ENCODE results near the gene IFNL1.
"Not testable (repeated sequence)": the region's sequence is repeated elsewhere in the genome, so short reads cannot be mapped to it uniquely, and the experiment has no call there.

The IFNL1 gene

DNA sequence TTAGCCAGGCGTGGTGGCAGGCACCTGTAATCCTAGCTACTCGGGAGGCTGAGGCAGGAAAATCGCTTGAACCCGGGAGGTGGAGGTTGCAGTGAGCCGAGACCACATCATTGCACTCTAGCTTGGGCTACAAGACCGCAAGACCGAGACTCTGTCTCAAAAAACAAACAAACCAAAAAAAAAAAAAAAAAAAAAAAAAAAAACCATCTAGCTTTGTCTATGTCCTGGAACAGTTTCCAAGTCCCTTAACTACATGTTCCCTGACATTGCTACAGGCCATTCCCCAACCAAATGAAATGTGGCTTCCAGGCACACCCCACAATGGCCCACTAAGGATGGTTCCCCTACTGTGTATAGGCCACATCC lies 13.1 kb downstream of the IFNL1 start:
- DNase-seq; H3K27me3 Mint-ChIP-seq; H3K4me3 Mint-ChIP-seq; H3K9me3 Mint-ChIP-seq; H3K4me1 Mint-ChIP-seq; H3K27ac Mint-ChIP-seq; ATAC-seq (replicated peaks): not testable (repeated sequence)
- peaks cover 24 to 25% of the 10 kb centered on the region in 2 donors for H3K36me3 Mint-ChIP-seq

DNA sequence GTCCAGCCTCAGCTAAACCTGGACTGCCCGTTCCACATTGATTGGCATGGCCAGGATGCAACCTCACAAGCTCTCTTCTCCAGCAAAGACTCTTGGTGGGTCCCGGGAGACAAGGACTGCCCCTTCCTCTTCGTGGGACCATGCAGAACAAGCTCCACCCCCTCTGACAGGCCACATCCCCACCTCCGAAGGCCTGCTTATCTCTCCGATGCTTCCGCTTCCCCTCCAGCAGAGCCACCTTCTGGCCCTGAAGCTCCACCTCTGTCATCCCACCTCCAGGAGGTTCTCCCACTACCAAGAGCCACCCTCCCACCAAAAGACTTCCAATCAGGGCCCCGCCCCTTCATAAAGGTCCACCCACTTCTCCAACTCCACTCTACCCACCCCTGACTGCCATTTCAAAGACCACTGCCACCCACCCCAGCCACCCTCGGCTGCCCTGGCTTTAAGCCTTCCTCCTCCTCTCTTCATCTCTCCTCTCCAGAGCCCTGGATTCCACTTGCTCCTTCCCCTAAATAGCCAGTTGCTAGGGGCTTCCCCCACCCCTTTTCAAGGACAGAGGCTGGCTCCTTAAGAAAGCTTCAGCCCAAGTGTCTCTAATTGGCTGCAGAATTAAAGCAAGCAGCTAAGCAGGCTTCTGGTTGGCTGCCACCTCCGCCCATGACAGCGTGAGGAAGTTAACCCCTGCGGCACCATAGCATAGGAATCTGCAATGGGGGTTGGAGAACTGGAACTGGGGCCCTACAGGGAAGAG lies 14.5 kb downstream of the IFNL1 start:
- no peaks in the 10 kb centered on the region for H3K27me3 Mint-ChIP-seq
- peaks cover 8 to 9% of the 10 kb centered on the region in 2 donors for H3K4me1 Mint-ChIP-seq
- no peak overlapping the region for H3K27ac Mint-ChIP-seq
- H3K4me3 Mint-ChIP-seq = no peak overlapping the region
- H3K36me3 Mint-ChIP-seq = peaks cover 25 to 26% of the 10 kb centered on the region in 2 donors
- peaks cover 0 to 2% of the 10 kb centered on the region in 2 donors for H3K9me3 Mint-ChIP-seq
- no peak for ATAC-seq (replicated peaks)
- DNase-seq = no peak

- Mint-ChIP-seq H3K4me3 (no peak overlapping the region), H3K27ac (no peak overlapping the region), H3K27me3 (peaks cover 2 to 4% of the 10 kb centered on the region in 2 donors), H3K36me3 (peaks cover 16 to 18% of the 10 kb centered on the region in 2 donors), H3K4me1 (peaks cover 13% of the 10 kb centered on the region in 2 donors), H3K9me3 (no peaks in the 10 kb centered on the region)
- no peak for ATAC-seq (replicated peaks)
- no peak for DNase-seq
Measured at GRCh38 chr19:39314016-39314728, 18.0 kb downstream of the IFNL1 start.

- Mint-ChIP-seq H3K27me3 (peaks cover 11 to 12% of the 10 kb centered on the region in 2 donors), H3K4me1 (peaks cover 14 to 15% of the 10 kb centered on the region in 2 donors), H3K4me3 (no peak overlapping the region), H3K9me3 (no peaks in the 10 kb centered on the region), H3K27ac (no peak overlapping the region), H3K36me3 (peaks cover 16 to 18% of the 10 kb centered on the region in 2 donors)
- DNase-seq = no peak
- no peak for ATAC-seq (replicated peaks)
Measured at GRCh38 chr19:39315933-39316332, 19.7 kb downstream of the IFNL1 start.

GRCh38 chr19:39316627-39317321 lies 20.6 kb downstream of the IFNL1 start:
- Mint-ChIP-seq H3K4me3 (no peak overlapping the region), H3K4me1 (peaks cover 20 to 21% of the 10 kb centered on the region in 2 donors)

GRCh38 chr19:39317476-39317875 lies 21.3 kb downstream of the IFNL1 start:
- no peaks in the 10 kb centered on the region for H3K9me3 Mint-ChIP-seq
- H3K4me3 Mint-ChIP-seq = no peak overlapping the region
- no peak overlapping the region for H3K27ac Mint-ChIP-seq
- DNase-seq (no peak), ATAC-seq (replicated peaks) (no peak)
- H3K27me3 Mint-ChIP-seq = peaks cover 12 to 18% of the 10 kb centered on the region in 2 donors
- H3K4me1 Mint-ChIP-seq = peaks cover 20 to 21% of the 10 kb centered on the region in 2 donors
- H3K36me3 Mint-ChIP-seq = peaks cover 13% of the 10 kb centered on the region in 2 donors

More at GRCh38 chr19:39316627-39317321, 20.6 kb downstream of the IFNL1 start:
- ATAC-seq (replicated peaks) (no peak), DNase-seq (no peak)
- peaks cover 13 to 14% of the 10 kb centered on the region in 2 donors for H3K36me3 Mint-ChIP-seq
- H3K9me3 Mint-ChIP-seq = no peaks in the 10 kb centered on the region
- H3K27me3 Mint-ChIP-seq = peaks cover 12 to 18% of the 10 kb centered on the region in 2 donors
- no peak overlapping the region for H3K27ac Mint-ChIP-seq

- H3K4me1 Mint-ChIP-seq = peaks cover 20 to 21% of the 10 kb centered on the region in 2 donors
- H3K9me3 Mint-ChIP-seq = no peaks in the 10 kb centered on the region
- H3K36me3 Mint-ChIP-seq = peaks cover 9 to 11% of the 10 kb centered on the region in 2 donors
- no peak overlapping the region for H3K4me3 Mint-ChIP-seq
- H3K27me3 Mint-ChIP-seq = peaks cover 12 to 18% of the 10 kb centered on the region in 2 donors
- no peak for DNase-seq
- no peak overlapping the region for H3K27ac Mint-ChIP-seq
- ATAC-seq (replicated peaks) = no peak
Measured at GRCh38 chr19:39318071-39318470, 21.9 kb downstream of the IFNL1 start.

DNA sequence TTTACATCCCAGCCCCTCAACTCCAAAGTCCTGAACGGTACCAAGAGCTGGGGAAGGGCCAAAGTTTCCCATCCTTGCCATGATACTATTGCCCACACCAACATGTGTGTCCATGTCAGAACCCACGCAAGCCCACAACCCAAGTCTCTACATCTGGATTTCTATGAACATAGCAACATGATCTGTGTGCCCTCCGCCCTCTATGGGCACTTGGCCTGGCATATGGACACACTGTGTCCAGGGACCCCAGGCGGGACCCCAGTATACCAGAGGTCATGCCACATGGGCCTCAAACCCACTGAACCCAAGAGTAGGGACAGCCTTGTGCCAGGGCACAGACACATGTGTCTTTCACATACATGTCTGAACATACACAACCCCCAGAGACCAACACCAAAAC lies 22.5 kb downstream of the IFNL1 start:
- Mint-ChIP-seq H3K4me3 (no peak overlapping the region), H3K9me3 (no peaks in the 10 kb centered on the region), H3K27me3 (peaks cover 12 to 18% of the 10 kb centered on the region in 2 donors), H3K27ac (no peak overlapping the region), H3K36me3 (peaks cover 5 to 7% of the 10 kb centered on the region in 2 donors), H3K4me1 (peaks cover 19 to 20% of the 10 kb centered on the region in 2 donors)
- DNase-seq (no peak), ATAC-seq (replicated peaks) (no peak)

DNA sequence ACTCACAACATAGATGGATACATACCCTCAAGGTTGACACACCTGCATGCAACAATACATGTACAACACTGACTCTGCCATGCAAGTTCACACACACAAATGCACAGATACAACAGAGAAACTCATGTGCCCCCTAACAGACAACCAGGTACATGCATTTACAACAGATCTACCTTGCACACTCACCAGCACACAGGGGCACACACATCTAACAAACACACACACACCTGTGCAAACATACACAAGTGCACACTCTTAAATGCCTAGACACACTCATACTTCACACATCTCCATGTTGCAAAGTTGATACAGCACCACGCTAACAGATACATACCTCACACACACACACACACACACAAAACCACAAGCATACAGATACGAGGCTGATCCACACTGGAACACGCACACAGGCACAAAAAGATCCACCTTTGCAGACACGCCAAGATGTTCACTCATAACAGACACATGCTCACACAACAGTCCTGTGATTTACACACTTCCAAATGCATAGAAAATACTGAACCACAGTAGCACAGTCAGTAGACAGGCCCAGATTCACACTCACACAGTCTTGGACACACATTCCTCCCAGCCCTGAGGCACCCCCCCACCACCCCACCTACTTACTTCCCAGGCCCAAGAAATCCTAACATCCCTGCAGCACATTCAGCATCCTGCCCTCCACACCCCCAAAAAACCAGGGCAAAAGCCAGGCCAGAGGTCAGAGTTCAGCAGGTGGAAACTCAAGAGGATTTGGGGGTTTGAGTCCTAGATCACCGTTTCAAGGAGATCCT lies 23.1 kb downstream of the IFNL1 start:
- peaks cover 19 to 20% of the 10 kb centered on the region in 2 donors for H3K4me1 Mint-ChIP-seq
- H3K9me3 Mint-ChIP-seq = no peaks in the 10 kb centered on the region
- H3K36me3 Mint-ChIP-seq = peaks cover 1 to 2% of the 10 kb centered on the region in 2 donors
- no peak for DNase-seq
- peaks cover 12 to 18% of the 10 kb centered on the region in 2 donors for H3K27me3 Mint-ChIP-seq
- no peak overlapping the region for H3K27ac Mint-ChIP-seq
- no peak for ATAC-seq (replicated peaks)
- peak overlapping the region; percentile 21 to 47 for H3K4me3 Mint-ChIP-seq

- H3K4me3 Mint-ChIP-seq = peak overlapping the region; percentile 77 to 79
- DNase-seq = no peak
- peaks cover 12 to 18% of the 10 kb centered on the region in 2 donors for H3K27me3 Mint-ChIP-seq
- peaks cover 19 to 20% of the 10 kb centered on the region in 2 donors for H3K4me1 Mint-ChIP-seq
- no peak for ATAC-seq (replicated peaks)
- no peak overlapping the region for H3K27ac Mint-ChIP-seq
- H3K9me3 Mint-ChIP-seq = no peaks in the 10 kb centered on the region
- peaks cover 0 to 1% of the 10 kb centered on the region in 2 donors for H3K36me3 Mint-ChIP-seq
Measured at GRCh38 chr19:39319892-39320248, 23.7 kb downstream of the IFNL1 start.

DNA sequence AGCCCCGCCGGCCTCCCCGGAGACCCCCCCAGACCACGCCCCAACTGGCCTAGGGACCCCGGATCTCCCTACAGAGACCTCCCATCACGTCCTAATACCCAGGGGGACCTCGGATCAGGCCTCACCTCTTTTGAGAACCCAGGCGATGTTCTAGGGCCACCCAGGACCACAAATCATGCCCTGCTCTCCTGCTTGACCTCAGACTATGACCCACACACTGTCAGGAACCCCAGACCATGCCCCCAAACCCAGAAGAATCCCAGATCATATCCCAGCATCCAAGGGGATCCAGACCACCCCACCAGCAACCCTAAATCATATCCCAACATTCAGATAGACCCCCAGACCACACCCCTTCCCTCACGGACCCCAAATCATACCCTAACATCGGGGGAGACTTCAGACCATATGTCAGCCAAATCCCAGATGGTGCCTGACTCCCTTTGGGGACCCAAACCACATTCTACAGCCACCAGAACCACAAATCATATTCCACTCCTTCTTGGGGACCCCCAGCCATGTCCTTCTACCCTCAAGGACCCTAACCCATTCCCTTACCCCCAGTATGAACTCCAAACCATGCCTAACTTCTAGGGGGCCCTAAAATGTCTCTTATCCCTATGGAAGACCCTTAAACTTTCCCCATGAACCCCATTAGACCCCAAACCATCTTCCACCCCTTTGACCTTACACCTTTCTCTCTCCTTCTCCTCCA lies 25.1 kb downstream of the IFNL1 start:
- no peaks in the 10 kb centered on the region for H3K9me3 Mint-ChIP-seq
- H3K27me3 Mint-ChIP-seq = peaks cover 12 to 18% of the 10 kb centered on the region in 2 donors
- H3K36me3 Mint-ChIP-seq = peaks cover 4 to 6% of the 10 kb centered on the region in 2 donors
- DNase-seq = no peak
- peaks cover 20% of the 10 kb centered on the region in 2 donors for H3K4me1 Mint-ChIP-seq
- ATAC-seq (replicated peaks) = peak in 1 of 2 donors; percentile 14
- peak overlapping the region; percentile 78 to 83 for H3K4me3 Mint-ChIP-seq
- peak overlapping the region; percentile 73 for H3K27ac Mint-ChIP-seq

- peaks cover 6 to 7% of the 10 kb centered on the region in 2 donors for H3K36me3 Mint-ChIP-seq
Measured at GRCh38 chr19:39321832-39322176, 25.6 kb downstream of the IFNL1 start.

GRCh38 chr19:39324242-39324842 lies 28.1 kb downstream of the IFNL1 start:
- no peak for ATAC-seq (replicated peaks)
- Mint-ChIP-seq H3K36me3 (peaks cover 12 to 21% of the 10 kb centered on the region in 2 donors), H3K4me3 (no peak overlapping the region), H3K27ac (no peak overlapping the region), H3K27me3 (peaks cover 5 to 15% of the 10 kb centered on the region in 2 donors), H3K4me1 (peaks cover 25 to 29% of the 10 kb centered on the region in 2 donors), H3K9me3 (no peaks in the 10 kb centered on the region)
- no peak for DNase-seq

More at GRCh38 chr19:39321832-39322176, 25.6 kb downstream of the IFNL1 start:
- H3K9me3 Mint-ChIP-seq = no peaks in the 10 kb centered on the region
- ATAC-seq (replicated peaks) (no peak), DNase-seq (no peak)
- peak overlapping the region; percentile 78 to 83 for H3K4me3 Mint-ChIP-seq
- H3K4me1 Mint-ChIP-seq = peaks cover 20% of the 10 kb centered on the region in 2 donors
- H3K27me3 Mint-ChIP-seq = peaks cover 12 to 18% of the 10 kb centered on the region in 2 donors
- peak overlapping the region; percentile 73 for H3K27ac Mint-ChIP-seq
